Smooth muscle cell (in vitro differentiated cells): Measurements from ENCODE around the gene NDUFS5. TPM values are rescaled to one million over a fixed set of nuclear protein-coding genes. Genes with fewer than 3 reads are reported as not detected.
"Not testable (repeated sequence)": the region's sequence is repeated elsewhere in the genome, so short reads cannot be mapped to it uniquely, and the experiment has no call there.

ENCODE experiments used
- DNase-seq: peaks from one replicate; lab custom pipeline; 2025; ENCODE audit not compliant: unreplicated experiment; lab: John Stamatoyannopoulos, UW
- H2AFZ ChIP-seq: fragments of 200-600 bp; sonication (generic); 2 replicates; pipeline ENCODE4 v1.6.0; 2016; ENCODE audit warnings: antibody characterized with exemption, low read depth, mild to moderate bottlenecking
- H3F3A ChIP-seq: fragments of 200-600 bp; sonication (generic); 2 replicates; pipeline ENCODE4 v1.6.0; 2017; ENCODE audit warnings: antibody characterized with exemption, low read depth
- H3K27ac ChIP-seq: fragments of 200-600 bp; sonication (generic); 2 replicates; pipeline ENCODE4 v1.5.1; 2016; ENCODE audit warnings: low read depth, mild to moderate bottlenecking
- H3K27me3 ChIP-seq: fragments of 200-600 bp; sonication (generic); 2 replicates; pipeline ENCODE4 v1.6.1; 2016; ENCODE audit warnings: low read depth, mild to moderate bottlenecking
- H3K36me3 ChIP-seq: fragments of 200-600 bp; sonication (generic); 2 replicates; pipeline ENCODE4 v1.5.1; 2016; ENCODE audit warnings: low read depth
- H3K4me1 ChIP-seq: fragments of 200-600 bp; sonication (generic); 2 replicates; pipeline ENCODE4 v1.5.1; 2016; ENCODE audit warnings: low read depth
- H3K4me2 ChIP-seq: fragments of 200-600 bp; sonication (generic); 2 replicates; pipeline ENCODE4 v1.6.0; 2016; ENCODE audit warnings: mild to moderate bottlenecking
- H3K4me3 ChIP-seq: fragments of 200-600 bp; sonication (generic); 2 replicates; pipeline ENCODE4 v1.5.1; 2016; ENCODE audit warnings: mild to moderate bottlenecking
- H3K79me2 ChIP-seq: fragments of 200-600 bp; sonication (generic); 2 replicates; pipeline ENCODE4 v1.6.0; 2016; ENCODE audit warnings: low read depth, mild to moderate bottlenecking
- H3K9ac ChIP-seq: fragments of 200-600 bp; sonication (generic); 2 replicates; pipeline ENCODE4 v1.6.0; 2016; ENCODE audit warnings: low read depth
- H3K9me3 ChIP-seq: fragments of 200-600 bp; sonication (generic); replicated peaks from 2 replicates; pipeline ENCODE4 v1.5.1; 2016; ENCODE audit warnings: low read depth
- H4K20me1 ChIP-seq: fragments of 200-600 bp; sonication (generic); 2 replicates; pipeline ENCODE4 v1.6.0; 2016; ENCODE audit warnings: low read depth
- CTCF ChIP-seq: fragments of 200-600 bp; sonication (generic); IDR thresholded peaks from 2 replicates; pipeline ENCODE4 v1.5.1; 2017; ENCODE audit warnings: borderline replicate concordance, mild to moderate bottlenecking, antibody characterized with exemption; ENCODE audit not compliant: insufficient read depth, poor library complexity, severe bottlenecking
- WGBS: methylation state at CpG from one replicate; pipeline ENCODE4 v1.1.7; 2016; ENCODE audit warnings: low lambda C conversion rate; 5-methylcytosine and 5-hydroxymethylcytosine counted together
- polyA plus RNA-seq: library from polyadenylated mRNA; unstranded; fragments of >200 nt; fragmentation: Nextera tagmentation; extraction: Ambion mirVana; gene quantifications from 2 replicates; pipeline ENCODE4 v1.2.1, GENCODE V29; 2016
- total RNA-seq: library from RNA; depleted of rRNA; stranded (reverse); fragments of >200 nt; gene quantifications from 2 replicates; pipeline ENCODE4 v1.2.3, GENCODE V29; 2014

The NDUFS5 gene
- total and polyA plus RNA-seq, 2 experiments from 2014 or later, result 831 to 884 TPM

- H3F3A ChIP-seq, result no peaks in the 10 kb centered on the region
- no peaks in the 10 kb centered on the region for H4K20me1 ChIP-seq
- no peak overlapping the region for H2AFZ ChIP-seq
- H3K27ac ChIP-seq, result no peak overlapping the region
- 76% methylated on average over 5 of the region's 5 CpGs for WGBS
- no peak overlapping the region for H3K4me2 ChIP-seq
- no peak for DNase-seq
- H3K9me3 ChIP-seq, result no peaks in the 10 kb centered on the region
- no peaks in the 10 kb centered on the region for H3K36me3 ChIP-seq
- no peaks in the 10 kb centered on the region for H3K4me1 ChIP-seq
- H3K4me3 ChIP-seq, result no peak overlapping the region
- H3K9ac ChIP-seq, result no peak overlapping the region
- H3K27me3 ChIP-seq, result no peaks in the 10 kb centered on the region
- no peaks in the 10 kb centered on the region for H3K79me2 ChIP-seq
- TF ChIP-seq CTCF, result no peak
Measured at GRCh38 chr1:39017266-39017665, 8.9 kb upstream of the NDUFS5 start.

- H3K79me2 ChIP-seq, H2AFZ ChIP-seq, DNase-seq, H4K20me1 ChIP-seq, H3K27ac ChIP-seq, H3F3A ChIP-seq, H3K27me3 ChIP-seq, H3K4me2 ChIP-seq, H3K9ac ChIP-seq, H3K36me3 ChIP-seq, H3K4me3 ChIP-seq, H3K9me3 ChIP-seq, H3K4me1 ChIP-seq: not testable (repeated sequence)
- WGBS, result 95% methylated on average over 1 of the region's 1 CpG
Measured at GRCh38 chr1:39020494-39020893, 5.7 kb upstream of the NDUFS5 start.

- TF ChIP-seq CTCF, result no peak
- no peak for DNase-seq
- H2AFZ ChIP-seq, result no peak overlapping the region
- no peaks in the 10 kb centered on the region for H4K20me1 ChIP-seq
- H3K4me3 ChIP-seq, result no peak overlapping the region
- H3K9me3 ChIP-seq, result no peaks in the 10 kb centered on the region
- H3K27me3 ChIP-seq, result no peaks in the 10 kb centered on the region
- no peak overlapping the region for H3K9ac ChIP-seq
- 69% methylated on average over 1 of the region's 1 CpG for WGBS
- no peaks in the 10 kb centered on the region for H3F3A ChIP-seq
- no peak overlapping the region for H3K4me2 ChIP-seq
- H3K36me3 ChIP-seq, result no peaks in the 10 kb centered on the region
- no peak overlapping the region for H3K27ac ChIP-seq
- H3K79me2 ChIP-seq, result peaks cover 1% of the 10 kb centered on the region
- H3K4me1 ChIP-seq, result peaks cover 4% of the 10 kb centered on the region
Measured at GRCh38 chr1:39021426-39021825, 4.7 kb upstream of the NDUFS5 start.

GRCh38 chr1:39023140-39023539 is 3.0 kb upstream of the NDUFS5 start:
- Histone ChIP-seq H3K36me3 (no peaks in the 10 kb centered on the region), H4K20me1 (peaks cover under 1% of the 10 kb centered on the region), H3K27ac (no peak overlapping the region), H3K4me3 (no peak overlapping the region), H3K9me3 (no peaks in the 10 kb centered on the region), H3K4me2 (no peak overlapping the region), H3F3A (no peaks in the 10 kb centered on the region), H3K27me3 (no peaks in the 10 kb centered on the region), H3K9ac (no peak overlapping the region), H2AFZ (no peak overlapping the region), H3K79me2 (peaks cover 13% of the 10 kb centered on the region), H3K4me1 (peaks cover 4% of the 10 kb centered on the region)
- 75% methylated on average over 1 of the region's 1 CpG for WGBS
- TF ChIP-seq CTCF, result no peak
- DNase-seq, result no peak
